ENCODE measurements around the gene PCDHB9.

PCDHB9 gene

GRCh38 chr5:141236516-141237313 is 49.8 kb downstream of the PCDHB9 start:
- DNase-seq (ENCODE audit: low spot score), result no peak
